ENCODE measurements around the gene TMEM178B.

The TMEM178B gene

GRCh38 chr7:141220263-141220880 is 146.5 kb downstream of the TMEM178B start:
- Histone ChIP-seq H3K4me1 (ENCODE audit: control insufficient read depth in 1 of 2, insufficient read depth in 1 of 2, low read depth in 1 of 2, low read length in 1 of 2) (no peaks in the 10 kb centered on the region), H3K27me3 (no peaks in the 10 kb centered on the region), H3K36me3 (no peaks in the 10 kb centered on the region), H3K27ac (no peak overlapping the region), H3K4me3 (ENCODE audit: low read depth in 1 of 2, low read length in 1 of 2) (no peak overlapping the region), H3K9me3 (no peaks in the 10 kb centered on the region)
- no peak for TF ChIP-seq CTCF (IDR thresholded peaks at IDR 0.05)

- Histone ChIP-seq H3K27ac (no peak overlapping the region), H3K4me1 (ENCODE audit: control insufficient read depth in 1 of 2, insufficient read depth in 1 of 2, low read depth in 1 of 2, low read length in 1 of 2) (no peaks in the 10 kb centered on the region), H3K27me3 (no peaks in the 10 kb centered on the region), H3K36me3 (no peaks in the 10 kb centered on the region), H3K4me3 (ENCODE audit: low read depth in 1 of 2, low read length in 1 of 2) (no peak overlapping the region), H3K9me3 (no peaks in the 10 kb centered on the region)
- TF ChIP-seq CTCF (IDR thresholded peaks at IDR 0.05) = no peak
These were observed 147.2 kb downstream of the TMEM178B start for GRCh38 chr7:141221007-141221612.

GRCh38 chr7:141225916-141226618 is 152.2 kb downstream of the TMEM178B start:
- H3K4me1 ChIP-seq (ENCODE audit: control insufficient read depth in 1 of 2, insufficient read depth in 1 of 2, low read depth in 1 of 2, low read length in 1 of 2) = no peaks in the 10 kb centered on the region
- no peak overlapping the region for H3K4me3 ChIP-seq (ENCODE audit: low read depth in 1 of 2, low read length in 1 of 2)
- no peaks in the 10 kb centered on the region for H3K27me3 ChIP-seq
- no peaks in the 10 kb centered on the region for H3K36me3 ChIP-seq
- H3K27ac ChIP-seq = no peak overlapping the region
- TF ChIP-seq CTCF (IDR thresholded peaks at IDR 0.05) = no peak
- H3K9me3 ChIP-seq = no peaks in the 10 kb centered on the region

GRCh38 chr7:141227454-141227853 is 153.6 kb downstream of the TMEM178B start:
- H3K4me1 ChIP-seq (ENCODE audit: control insufficient read depth in 1 of 2, insufficient read depth in 1 of 2, low read depth in 1 of 2, low read length in 1 of 2) = no peaks in the 10 kb centered on the region
- H3K4me3 ChIP-seq (ENCODE audit: low read depth in 1 of 2, low read length in 1 of 2) = no peak overlapping the region
- H3K36me3 ChIP-seq = no peaks in the 10 kb centered on the region
- H3K27ac ChIP-seq = no peak overlapping the region
- TF ChIP-seq CTCF (IDR thresholded peaks at IDR 0.05) = no peak
- H3K9me3 ChIP-seq = no peaks in the 10 kb centered on the region
- H3K27me3 ChIP-seq = no peaks in the 10 kb centered on the region

- Histone ChIP-seq H3K4me1 (ENCODE audit: control insufficient read depth in 1 of 2, insufficient read depth in 1 of 2, low read depth in 1 of 2, low read length in 1 of 2) (no peaks in the 10 kb centered on the region), H3K36me3 (no peaks in the 10 kb centered on the region), H3K4me3 (ENCODE audit: low read depth in 1 of 2, low read length in 1 of 2) (no peak overlapping the region), H3K27me3 (no peaks in the 10 kb centered on the region), H3K27ac (no peak overlapping the region), H3K9me3 (no peaks in the 10 kb centered on the region)
- no peak for TF ChIP-seq CTCF (IDR thresholded peaks at IDR 0.05)
These were observed 154.6 kb downstream of the TMEM178B start for GRCh38 chr7:141228482-141228881.

Data from neutrophil (primary cell).